Measurements from ENCODE around the gene OR51F1. TPM values are rescaled to one million over a fixed set of nuclear protein-coding genes. Genes with fewer than 3 reads are reported as not detected.
A peak's percentile ranks its signal among the peaks of the same experiment; 100 is the strongest.
"Not testable (repeated sequence)": the region's sequence is repeated elsewhere in the genome, so short reads cannot be mapped to it uniquely, and the experiment has no call there.

OR51F1 gene
- total and polyA plus RNA-seq, 8 donors, result not detected

DNA sequence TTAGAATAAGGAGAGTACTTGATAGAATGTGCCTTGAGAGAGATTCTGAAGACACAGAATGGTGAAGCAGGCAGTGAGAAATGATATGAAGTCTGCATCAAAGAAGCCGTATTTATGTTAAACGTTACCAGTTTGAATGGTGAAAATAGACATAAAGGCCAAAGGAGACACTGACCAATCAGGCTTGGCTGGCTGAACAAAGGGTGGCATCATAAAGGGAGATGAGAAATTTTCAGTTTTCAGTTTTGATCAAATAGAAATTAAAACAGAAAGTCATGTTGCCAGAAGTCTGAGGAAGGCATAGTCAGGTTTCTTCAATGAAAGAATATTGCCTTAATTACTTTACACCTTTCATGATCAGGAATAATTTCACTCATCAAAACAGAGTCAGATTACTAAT, 6.6 kb downstream of the OR51F1 start:
- FAIRE-seq, result no peak
- intact Hi-C loops (cut with DNase I), result no loop called here

DNA sequence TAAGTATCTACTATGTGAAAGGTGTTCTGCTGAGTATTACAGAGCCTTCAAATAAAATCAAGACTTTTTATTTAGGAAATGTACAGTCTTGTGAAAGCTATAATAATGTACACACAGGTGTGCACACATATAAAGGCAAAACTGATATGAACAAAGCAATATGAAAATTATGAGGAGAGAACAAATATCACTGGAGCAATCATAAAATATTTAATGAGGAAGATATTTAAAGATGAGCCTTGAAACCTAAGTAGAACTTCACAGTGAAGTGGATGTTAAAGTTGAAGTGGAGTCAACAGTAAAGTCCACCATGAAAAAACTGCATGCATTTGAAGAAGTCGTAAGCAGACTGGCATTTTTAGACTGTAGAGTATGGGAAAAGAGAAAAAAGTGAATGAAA, 18.5 kb downstream of the OR51F1 start:
- intact Hi-C loops (cut with DNase I), result no loop called here
- Histone ChIP-seq H3K9me3 (no peaks in the 10 kb centered on the region), H3K36me3 (no peaks in the 10 kb centered on the region), H3K4me1 (no peaks in the 10 kb centered on the region), H3K27ac (no peak overlapping the region), H3K27me3 (no peaks in the 10 kb centered on the region), H3K4me3 (no peak overlapping the region)
- WGBS, 2 donors, result 60 to 73% methylated on average over 1 of the region's 1 CpG
- TF ChIP-seq, protein P1, sequence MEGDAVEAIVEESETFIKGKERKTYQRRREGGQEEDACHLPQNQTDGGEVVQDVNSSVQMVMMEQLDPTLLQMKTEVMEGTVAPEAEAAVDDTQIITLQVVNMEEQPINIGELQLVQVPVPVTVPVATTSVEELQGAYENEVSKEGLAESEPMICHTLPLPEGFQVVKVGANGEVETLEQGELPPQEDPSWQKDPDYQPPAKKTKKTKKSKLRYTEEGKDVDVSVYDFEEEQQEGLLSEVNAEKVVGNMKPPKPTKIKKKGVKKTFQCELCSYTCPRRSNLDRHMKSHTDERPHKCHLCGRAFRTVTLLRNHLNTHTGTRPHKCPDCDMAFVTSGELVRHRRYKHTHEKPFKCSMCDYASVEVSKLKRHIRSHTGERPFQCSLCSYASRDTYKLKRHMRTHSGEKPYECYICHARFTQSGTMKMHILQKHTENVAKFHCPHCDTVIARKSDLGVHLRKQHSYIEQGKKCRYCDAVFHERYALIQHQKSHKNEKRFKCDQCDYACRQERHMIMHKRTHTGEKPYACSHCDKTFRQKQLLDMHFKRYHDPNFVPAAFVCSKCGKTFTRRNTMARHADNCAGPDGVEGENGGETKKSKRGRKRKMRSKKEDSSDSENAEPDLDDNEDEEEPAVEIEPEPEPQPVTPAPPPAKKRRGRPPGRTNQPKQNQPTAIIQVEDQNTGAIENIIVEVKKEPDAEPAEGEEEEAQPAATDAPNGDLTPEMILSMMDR (IDR thresholded peaks at IDR 0.05), result no peak
- FAIRE-seq (no peak), ATAC-seq (no peak), DNase-seq (no peak)

More for the DNA sequence above, 6.6 kb downstream of the OR51F1 start:
- Histone ChIP-seq H3K36me3 (no peaks in the 10 kb centered on the region), H3K27ac (no peak overlapping the region), H3K9me3 (no peaks in the 10 kb centered on the region), H3K27me3 (no peaks in the 10 kb centered on the region), H3K4me3 (no peak overlapping the region), H3K4me1 (no peaks in the 10 kb centered on the region)
- TF ChIP-seq, protein P1 (IDR thresholded peaks at IDR 0.05), result no peak
- no peak for ATAC-seq
- DNase-seq, result no peak
- 72 to 80% methylated on average over 2 of the region's 2 CpGs for WGBS, 2 donors

GRCh38 chr11:4748438-4748837, 21.3 kb downstream of the OR51F1 start:
- ATAC-seq (no peak), FAIRE-seq (no peak), DNase-seq (no peak)
- no peaks in the 10 kb centered on the region for H3K9me3 ChIP-seq
- no peaks in the 10 kb centered on the region for H3K4me1 ChIP-seq
- intact Hi-C loops (cut with DNase I), result no loop called here
- no peak overlapping the region for H3K4me3 ChIP-seq
- TF ChIP-seq, protein P1 (IDR thresholded peaks at IDR 0.05), result no peak
- H3K27me3 ChIP-seq, result no peaks in the 10 kb centered on the region
- WGBS, 2 donors, result 59 to 74% methylated on average over 6 of the region's 6 CpGs
- no peaks in the 10 kb centered on the region for H3K36me3 ChIP-seq
- H3K27ac ChIP-seq, result no peak overlapping the region

GRCh38 chr11:4740735-4741134, 29.0 kb downstream of the OR51F1 start:
- TF ChIP-seq, protein P1 (IDR thresholded peaks at IDR 0.05), result no peak
- Histone ChIP-seq H3K4me3 (no peak overlapping the region), H3K27me3 (no peaks in the 10 kb centered on the region), H3K4me1 (no peaks in the 10 kb centered on the region), H3K27ac (no peak overlapping the region), H3K9me3 (no peaks in the 10 kb centered on the region), H3K36me3 (no peaks in the 10 kb centered on the region)
- intact Hi-C loops (cut with DNase I), result no loop called here
- ATAC-seq, result no peak
- no peak for DNase-seq
- no peak for FAIRE-seq
- 59 to 75% methylated on average over 2 of the region's 2 CpGs for whole genome bisulfite sequencing, 2 donors

DNA sequence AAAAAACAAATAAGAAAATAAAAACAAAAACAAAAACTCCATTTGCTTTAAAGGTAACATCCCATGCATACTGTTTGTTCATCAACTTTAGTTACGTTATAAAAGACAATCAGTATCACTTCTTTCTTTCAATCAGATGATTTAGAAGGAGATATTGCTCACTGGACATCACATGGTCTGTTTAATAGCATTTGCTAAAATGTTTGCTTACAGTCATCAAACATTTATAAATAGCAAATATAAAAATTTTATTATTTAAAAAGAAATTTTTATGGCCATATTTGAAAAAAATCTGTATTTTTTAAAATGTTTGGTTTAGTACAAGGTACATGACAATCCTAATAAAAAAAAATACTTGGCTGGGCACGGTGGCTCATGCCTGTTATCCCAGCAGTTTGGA, 42.6 kb downstream of the OR51F1 start:
- Histone ChIP-seq H3K27ac (no peak overlapping the region), H3K4me3 (no peak overlapping the region), H3K4me1 (no peaks in the 10 kb centered on the region), H3K9me3 (no peaks in the 10 kb centered on the region), H3K27me3 (no peaks in the 10 kb centered on the region), H3K36me3 (no peaks in the 10 kb centered on the region)
- DNase-seq (no peak), FAIRE-seq (no peak), ATAC-seq (no peak)
- WGBS, 2 donors, result 76 to 81% methylated on average over 2 of the region's 2 CpGs
- intact Hi-C loops (cut with DNase I), result no loop called here
- TF ChIP-seq, protein P1 (IDR thresholded peaks at IDR 0.05), result no peak

- H3K36me3 ChIP-seq; H3K4me3 ChIP-seq; H3K27me3 ChIP-seq; H3K9me3 ChIP-seq; H3K27ac ChIP-seq; H3K4me1 ChIP-seq; intact Hi-C loops (cut with DNase I); ATAC-seq; FAIRE-seq: not testable (repeated sequence)
- DNase-seq, result peak in 3 of 6 donors; percentile 14 to 57 (median 55)
- 82 to 86% methylated on average over 33 of the region's 33 CpGs for WGBS, 2 donors
Observed at GRCh38 chr11:4722616-4723534, 46.9 kb downstream of the OR51F1 start.

Data from pancreas (tissue), 10 donors.